ENCODE measurements around the gene TMEM98.

TMEM98 gene

GRCh38 chr17:32894245-32894644 is 33.7 kb upstream of the TMEM98 start:
- Histone ChIP-seq H3K4me3 (ENCODE audit: low read length, poor library complexity, severe bottlenecking) (no peak overlapping the region), H3K9me2 (replicated peaks; ENCODE audit: low read depth, low read length) (no peaks in the 10 kb centered on the region), H3K27me3 (ENCODE audit: insufficient read depth, low read length, poor library complexity, severe bottlenecking) (no peaks in the 10 kb centered on the region), H2AFZ (ENCODE audit: low read length) (no peak overlapping the region), H3K4me1 (ENCODE audit: insufficient read depth, low read length, poor library complexity, severe bottlenecking) (no peaks in the 10 kb centered on the region), H3K9me3 (ENCODE audit: insufficient read depth, low read depth, low read length) (no peaks in the 10 kb centered on the region), H3K36me3 (ENCODE audit: insufficient read depth, low read length) (no peaks in the 10 kb centered on the region), H3F3A (ENCODE audit: low read depth) (no peaks in the 10 kb centered on the region), H4K20me1 (ENCODE audit: insufficient read depth, low read length, poor library complexity, severe bottlenecking) (no peaks in the 10 kb centered on the region), H3K9ac (ENCODE audit: low read depth, low read length, poor library complexity, severe bottlenecking) (no peak overlapping the region), H3K4me2 (ENCODE audit: low read depth, low read length, poor library complexity, severe bottlenecking) (no peak overlapping the region), H3K79me2 (ENCODE audit: insufficient read depth, low read length) (no peaks in the 10 kb centered on the region)
- TF ChIP-seq EZH2phosphoT487 (IDR thresholded peaks at IDR 0.05; ENCODE audit: borderline replicate concordance) (no peak), CTCF (conservative IDR thresholded peaks at IDR 0.05; ENCODE audit: low read length) (no peak)

DNA sequence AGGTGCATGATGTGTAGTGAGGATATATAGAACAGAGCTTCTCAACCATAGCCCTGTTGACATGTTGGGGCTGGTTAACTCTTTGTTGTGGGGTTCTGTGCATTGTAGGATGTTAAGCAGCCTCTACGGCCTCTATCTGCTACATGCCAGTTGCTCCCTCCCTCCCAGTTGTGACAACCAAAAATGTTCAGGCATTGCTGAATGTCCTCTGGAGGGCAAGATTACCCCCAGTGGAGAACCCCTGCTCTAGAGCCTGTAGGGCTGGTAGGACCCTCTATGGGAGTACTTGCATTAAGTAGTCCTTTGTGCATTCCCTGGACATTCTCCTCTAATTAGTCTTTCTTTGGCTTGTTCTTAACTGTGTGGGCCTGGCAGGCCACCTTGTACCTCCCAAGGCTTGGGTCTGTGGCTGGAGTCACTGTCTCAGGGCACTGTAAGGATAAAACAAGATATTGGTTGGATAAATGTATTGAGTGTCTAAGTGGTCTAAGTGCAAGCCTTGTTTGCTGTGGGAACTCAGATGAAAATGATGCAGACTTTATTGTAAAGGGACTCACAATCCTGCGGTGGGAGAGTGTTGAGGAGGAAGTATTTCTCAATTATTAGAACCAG is 31.2 kb upstream of the TMEM98 start:
- H3K79me2 ChIP-seq (ENCODE audit: insufficient read depth, low read length): no peaks in the 10 kb centered on the region
- no peak overlapping the region for H3K9ac ChIP-seq (ENCODE audit: low read depth, low read length, poor library complexity, severe bottlenecking)
- no peak overlapping the region for H3K4me2 ChIP-seq (ENCODE audit: low read depth, low read length, poor library complexity, severe bottlenecking)
- H3F3A ChIP-seq (ENCODE audit: low read depth): no peaks in the 10 kb centered on the region
- H3K9me3 ChIP-seq (ENCODE audit: insufficient read depth, low read depth, low read length): peaks cover 3% of the 10 kb centered on the region; the same call in 1 of the 2 replicates
- H2AFZ ChIP-seq (ENCODE audit: low read length): no peak overlapping the region
- no peaks in the 10 kb centered on the region for H3K9me2 ChIP-seq (replicated peaks; ENCODE audit: low read depth, low read length)
- H3K36me3 ChIP-seq (ENCODE audit: insufficient read depth, low read length): no peaks in the 10 kb centered on the region
- H3K4me1 ChIP-seq (ENCODE audit: insufficient read depth, low read length, poor library complexity, severe bottlenecking): no peaks in the 10 kb centered on the region
- no peaks in the 10 kb centered on the region for H4K20me1 ChIP-seq (ENCODE audit: insufficient read depth, low read length, poor library complexity, severe bottlenecking)
- no peaks in the 10 kb centered on the region for H3K27me3 ChIP-seq (ENCODE audit: insufficient read depth, low read length, poor library complexity, severe bottlenecking)
- no peak overlapping the region for H3K4me3 ChIP-seq (ENCODE audit: low read length, poor library complexity, severe bottlenecking)
- TF ChIP-seq EZH2phosphoT487 (IDR thresholded peaks at IDR 0.05; ENCODE audit: borderline replicate concordance): no peak
- TF ChIP-seq CTCF (conservative IDR thresholded peaks at IDR 0.05; ENCODE audit: low read length): no peak

GRCh38 chr17:32899236-32900013 is 28.5 kb upstream of the TMEM98 start:
- Histone ChIP-seq H3K79me2 (ENCODE audit: insufficient read depth, low read length) (no peaks in the 10 kb centered on the region), H3K9me3 (ENCODE audit: insufficient read depth, low read depth, low read length) (peaks cover 3% of the 10 kb centered on the region; the same call in 1 of the 2 replicates), H3K4me2 (ENCODE audit: low read depth, low read length, poor library complexity, severe bottlenecking) (no peak overlapping the region), H3K4me1 (ENCODE audit: insufficient read depth, low read length, poor library complexity, severe bottlenecking) (no peaks in the 10 kb centered on the region), H3K27me3 (ENCODE audit: insufficient read depth, low read length, poor library complexity, severe bottlenecking) (no peaks in the 10 kb centered on the region), H3K36me3 (ENCODE audit: insufficient read depth, low read length) (no peaks in the 10 kb centered on the region), H3F3A (ENCODE audit: low read depth) (no peaks in the 10 kb centered on the region), H3K4me3 (ENCODE audit: low read length, poor library complexity, severe bottlenecking) (no peak overlapping the region), H2AFZ (ENCODE audit: low read length) (no peak overlapping the region), H3K9ac (ENCODE audit: low read depth, low read length, poor library complexity, severe bottlenecking) (no peak overlapping the region), H4K20me1 (ENCODE audit: insufficient read depth, low read length, poor library complexity, severe bottlenecking) (no peaks in the 10 kb centered on the region), H3K9me2 (replicated peaks; ENCODE audit: low read depth, low read length) (no peaks in the 10 kb centered on the region)
- no peak for TF ChIP-seq EZH2phosphoT487 (IDR thresholded peaks at IDR 0.05; ENCODE audit: borderline replicate concordance)
- TF ChIP-seq CTCF (conservative IDR thresholded peaks at IDR 0.05; ENCODE audit: low read length): no peak

Measured in Loucy (cell line).